ENCODE measurements around the gene GPR107.

- TF ChIP-seq CTCF (conservative IDR thresholded peaks at IDR 0.05; ENCODE audit: low read depth, low read length) (no peak), EZH2 (IDR thresholded peaks at IDR 0.05; ENCODE audit: borderline replicate concordance, low read depth, low read length, poor library complexity, severe bottlenecking) (no peak)
Observed at GRCh38 chr9:130137641-130138081, 84.0 kb downstream of the GPR107 start.
